ENCODE data around the gene TBC1D22B.

The TBC1D22B gene

DNA sequence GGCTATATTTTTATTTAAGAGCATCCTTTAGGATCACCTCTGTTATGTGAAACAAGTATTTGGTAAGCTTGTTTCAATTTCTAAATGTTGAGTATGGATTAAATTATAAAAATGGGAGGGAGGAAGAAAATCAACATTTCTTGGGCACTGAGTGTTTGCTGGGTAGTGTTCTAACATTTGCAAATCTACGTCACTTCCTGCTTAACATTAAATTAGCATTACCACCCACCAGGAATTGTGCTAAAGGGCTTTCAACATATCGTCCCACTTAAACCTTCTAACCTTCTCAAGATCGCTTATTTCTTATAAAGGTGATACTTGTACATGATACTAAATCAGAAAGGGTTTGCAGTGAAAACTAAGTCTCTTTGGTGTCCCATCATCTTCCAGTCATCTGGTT, 8.3 kb downstream of the TBC1D22B start:
- Histone ChIP-seq H3K4me3 (ENCODE audit: low read length) (no peak overlapping the region), H3K9me3 (ENCODE audit: control insufficient read depth, insufficient read depth, low read length) (no peaks in the 10 kb centered on the region), H3K27ac (ENCODE audit: low read length) (no peak overlapping the region), H3K36me3 (ENCODE audit: control insufficient read depth, insufficient read depth, low read length) (no peaks in the 10 kb centered on the region), H3K27me3 (ENCODE audit: control insufficient read depth, insufficient read depth, low read length) (no peaks in the 10 kb centered on the region), H3K4me1 (ENCODE audit: control insufficient read depth, insufficient read depth, low read length) (peaks cover 1% of the 10 kb centered on the region; the same call in 1 of the 2 replicates)
- WGBS (ENCODE audit: insufficient coverage, insufficient read length): no CpG with 5 or more reads among the region's 3 CpGs
- no peak for DNase-seq (ENCODE audit: low read depth, low spot score)

DNA sequence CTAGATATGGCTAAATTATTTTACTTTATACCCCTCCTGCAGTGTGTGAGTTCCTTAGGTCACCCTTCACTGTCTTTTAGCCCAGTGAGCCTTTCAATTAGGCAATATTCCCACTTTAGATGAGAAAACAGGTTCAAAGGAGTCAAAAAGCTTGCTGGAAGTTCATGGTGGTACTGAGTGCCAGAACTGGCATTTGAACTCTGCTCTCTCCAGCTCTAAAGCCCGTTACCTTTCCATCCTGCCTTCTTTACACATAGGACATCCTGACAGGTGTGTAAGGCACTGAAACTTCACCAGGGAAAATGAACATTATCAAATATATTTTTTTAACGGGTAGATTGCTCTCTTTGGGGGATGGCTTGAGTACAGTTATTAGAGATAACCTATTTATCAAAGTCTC, 11.5 kb downstream of the TBC1D22B start:
- Histone ChIP-seq H3K4me1 (ENCODE audit: control insufficient read depth, insufficient read depth, low read length) (peaks cover 1% of the 10 kb centered on the region; the same call in 1 of the 2 replicates), H3K27me3 (ENCODE audit: control insufficient read depth, insufficient read depth, low read length) (no peaks in the 10 kb centered on the region), H3K9me3 (ENCODE audit: control insufficient read depth, insufficient read depth, low read length) (no peaks in the 10 kb centered on the region), H3K4me3 (ENCODE audit: low read length) (no peak overlapping the region), H3K27ac (ENCODE audit: low read length) (no peak overlapping the region), H3K36me3 (ENCODE audit: control insufficient read depth, insufficient read depth, low read length) (no peaks in the 10 kb centered on the region)
- no peak for DNase-seq (ENCODE audit: low read depth, low spot score)
- no CpG with 5 or more reads among the region's 2 CpGs for WGBS (ENCODE audit: insufficient coverage, insufficient read length)

DNA sequence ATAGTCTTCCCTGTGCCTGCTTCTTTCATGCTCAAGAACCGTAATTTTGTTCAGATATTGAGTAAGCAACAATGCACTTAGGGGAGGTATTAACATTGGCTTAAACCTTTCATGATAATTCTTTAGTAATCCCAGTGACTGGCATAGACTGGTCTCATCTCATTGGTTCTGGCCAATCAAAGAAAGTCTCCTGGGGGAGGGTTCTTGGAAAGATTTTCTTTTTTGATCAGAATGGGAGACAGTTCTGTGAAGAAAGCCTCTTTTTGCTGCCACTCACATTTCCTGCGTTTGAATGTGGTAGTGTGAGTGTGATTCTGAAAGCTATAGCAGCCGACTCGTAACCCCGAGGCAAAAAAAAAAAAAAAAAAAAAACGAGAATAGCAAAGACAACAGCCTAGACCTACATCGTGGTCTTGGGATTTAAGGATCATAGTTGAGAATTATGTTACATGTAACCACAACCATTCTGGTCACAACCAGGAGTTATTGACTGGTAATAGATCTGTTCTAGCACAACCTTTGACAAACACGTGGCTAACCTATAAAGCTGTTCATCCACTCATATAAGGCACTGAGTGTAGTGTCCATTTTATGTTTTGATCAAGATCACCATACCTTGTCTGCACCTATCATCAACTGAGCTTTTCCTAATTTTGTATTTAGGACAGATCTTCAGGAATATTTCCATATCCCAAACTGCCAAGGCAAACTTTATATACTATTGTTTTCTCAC, 15.4 kb downstream of the TBC1D22B start:
- Histone ChIP-seq H3K4me1 (ENCODE audit: control insufficient read depth, insufficient read depth, low read length) (peaks cover 1% of the 10 kb centered on the region; the same call in 1 of the 2 replicates), H3K4me3 (ENCODE audit: low read length) (no peak overlapping the region), H3K27me3 (ENCODE audit: control insufficient read depth, insufficient read depth, low read length) (no peaks in the 10 kb centered on the region), H3K27ac (ENCODE audit: low read length) (no peak overlapping the region), H3K9me3 (ENCODE audit: control insufficient read depth, insufficient read depth, low read length) (no peaks in the 10 kb centered on the region), H3K36me3 (ENCODE audit: control insufficient read depth, insufficient read depth, low read length) (no peaks in the 10 kb centered on the region)
- no CpG with 5 or more reads among the region's 8 CpGs for WGBS (ENCODE audit: insufficient coverage, insufficient read length)
- DNase-seq (ENCODE audit: low read depth, low spot score): no peak

DNA sequence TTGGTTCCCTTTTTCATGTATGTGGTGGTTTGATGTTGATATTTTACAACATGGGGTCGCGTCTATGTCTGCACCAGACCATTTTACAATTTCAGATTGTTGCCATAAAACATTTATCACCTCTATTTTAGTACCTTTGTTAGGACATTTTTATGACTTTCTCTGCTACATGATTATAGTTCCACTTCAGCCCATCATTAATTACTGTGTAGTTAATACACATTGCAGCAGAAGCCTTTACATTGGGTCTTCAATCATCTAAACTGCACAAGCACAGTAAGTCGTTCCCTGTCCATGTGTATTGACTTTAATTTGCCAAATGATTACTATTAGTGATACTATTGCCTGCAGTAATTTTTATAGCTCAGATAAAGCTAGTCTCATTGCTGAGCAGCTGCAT, 16.1 kb downstream of the TBC1D22B start:
- no peak overlapping the region for H3K4me3 ChIP-seq (ENCODE audit: low read length)
- no peak for DNase-seq (ENCODE audit: low read depth, low spot score)
- WGBS (ENCODE audit: insufficient coverage, insufficient read length): no CpG with 5 or more reads among the region's 3 CpGs
- H3K4me1 ChIP-seq (ENCODE audit: control insufficient read depth, insufficient read depth, low read length): no peaks in the 10 kb centered on the region
- no peak overlapping the region for H3K27ac ChIP-seq (ENCODE audit: low read length)
- H3K36me3 ChIP-seq (ENCODE audit: control insufficient read depth, insufficient read depth, low read length): no peaks in the 10 kb centered on the region
- H3K9me3 ChIP-seq (ENCODE audit: control insufficient read depth, insufficient read depth, low read length): no peaks in the 10 kb centered on the region
- no peaks in the 10 kb centered on the region for H3K27me3 ChIP-seq (ENCODE audit: control insufficient read depth, insufficient read depth, low read length)

DNA sequence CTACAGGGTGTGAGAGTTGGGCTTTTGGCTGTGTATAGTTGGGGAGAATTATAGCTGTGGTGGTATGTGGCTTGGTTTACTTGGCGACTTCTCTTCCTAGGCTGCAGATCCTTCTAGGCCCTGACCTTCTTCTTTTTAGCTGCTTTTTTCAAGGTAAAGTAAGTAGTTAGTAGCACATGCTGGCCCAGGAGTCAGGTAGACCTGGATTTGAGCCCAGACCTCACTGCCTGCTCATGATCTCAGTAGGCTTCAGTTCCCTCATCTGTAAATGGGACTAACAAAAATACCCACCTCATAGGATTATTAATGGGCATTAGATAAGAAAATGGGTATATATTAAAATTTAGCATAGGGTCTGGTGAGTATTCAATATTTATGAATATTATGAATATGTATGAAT, 17.8 kb downstream of the TBC1D22B start:
- Histone ChIP-seq H3K4me3 (ENCODE audit: low read length) (no peak overlapping the region), H3K4me1 (ENCODE audit: control insufficient read depth, insufficient read depth, low read length) (no peaks in the 10 kb centered on the region), H3K36me3 (ENCODE audit: control insufficient read depth, insufficient read depth, low read length) (no peaks in the 10 kb centered on the region), H3K9me3 (ENCODE audit: control insufficient read depth, insufficient read depth, low read length) (no peaks in the 10 kb centered on the region), H3K27ac (ENCODE audit: low read length) (no peak overlapping the region), H3K27me3 (ENCODE audit: control insufficient read depth, insufficient read depth, low read length) (no peaks in the 10 kb centered on the region)
- WGBS (ENCODE audit: insufficient coverage, insufficient read length): no CpG with 5 or more reads among the region's 1 CpG
- DNase-seq (ENCODE audit: low read depth, low spot score): no peak

DNA sequence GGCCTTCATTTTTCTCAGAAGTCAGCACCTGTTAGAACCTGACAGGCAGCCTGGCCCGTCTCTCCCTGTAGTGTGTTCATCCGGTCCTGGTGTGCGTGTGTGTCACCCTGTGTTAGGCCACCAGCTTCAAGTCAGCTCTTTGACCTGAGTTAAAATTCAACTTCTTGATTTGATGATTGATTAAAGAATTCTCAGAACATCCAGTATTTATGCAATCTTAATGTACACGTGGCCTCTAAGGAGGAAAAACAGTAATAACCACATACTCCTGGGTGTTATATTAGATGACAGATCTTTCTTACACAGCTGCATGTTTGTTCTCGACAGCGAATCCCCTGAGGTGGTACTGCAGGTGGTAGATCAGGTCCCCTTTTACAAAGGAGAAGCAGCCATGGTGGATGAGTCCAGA, 19.4 kb downstream of the TBC1D22B start:
- H3K27me3 ChIP-seq (ENCODE audit: control insufficient read depth, insufficient read depth, low read length): no peaks in the 10 kb centered on the region
- DNase-seq (ENCODE audit: low read depth, low spot score): no peak
- 0 out of 2 replicates have a peak, but pooled peaks cover 2% of the 10 kb centered on the region for H3K36me3 ChIP-seq (ENCODE audit: control insufficient read depth, insufficient read depth, low read length)
- no peaks in the 10 kb centered on the region for H3K9me3 ChIP-seq (ENCODE audit: control insufficient read depth, insufficient read depth, low read length)
- WGBS (ENCODE audit: insufficient coverage, insufficient read length): no CpG with 5 or more reads among the region's 6 CpGs
- no peaks in the 10 kb centered on the region for H3K4me1 ChIP-seq (ENCODE audit: control insufficient read depth, insufficient read depth, low read length)
- H3K4me3 ChIP-seq (ENCODE audit: low read length): no peak overlapping the region
- H3K27ac ChIP-seq (ENCODE audit: low read length): no peak overlapping the region

DNA sequence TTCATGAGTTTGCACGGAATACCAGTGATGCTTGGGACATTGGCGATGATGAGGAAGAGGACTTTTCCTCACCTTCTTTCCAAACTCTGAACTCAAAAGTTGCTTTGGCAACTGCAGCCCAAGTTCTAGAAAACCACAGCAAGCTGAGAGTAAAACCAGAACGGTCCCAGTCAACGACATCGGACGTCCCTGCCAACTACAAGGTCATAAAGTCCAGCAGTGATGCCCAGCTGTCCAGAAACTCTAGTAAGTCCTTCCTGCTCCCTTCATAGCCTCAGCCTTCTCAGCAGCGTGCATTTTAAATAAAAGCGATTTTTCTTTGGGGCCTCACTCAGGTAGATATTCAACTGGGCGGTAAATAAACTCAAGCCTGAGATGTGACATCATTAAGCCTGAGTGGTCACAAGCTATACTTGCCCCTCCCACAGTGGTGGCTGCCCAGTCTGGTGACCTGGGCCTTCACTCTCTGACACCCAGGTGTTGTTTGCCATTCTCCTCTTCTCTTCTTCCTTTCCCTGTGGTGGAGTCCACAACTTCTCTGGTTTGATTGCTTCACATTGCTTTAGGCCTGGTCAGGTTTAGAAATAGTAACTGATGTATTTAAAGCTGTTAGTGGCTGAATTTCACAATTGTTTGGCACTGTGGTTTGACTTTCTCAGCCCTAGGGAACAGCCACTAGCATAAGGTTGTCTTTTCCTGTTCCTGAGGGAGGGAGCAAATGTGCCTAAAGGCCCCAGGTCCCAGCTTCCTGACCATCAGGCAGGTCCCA, 22.0 kb downstream of the TBC1D22B start:
- H3K27me3 ChIP-seq (ENCODE audit: control insufficient read depth, insufficient read depth, low read length): no peaks in the 10 kb centered on the region
- H3K4me1 ChIP-seq (ENCODE audit: control insufficient read depth, insufficient read depth, low read length): no peaks in the 10 kb centered on the region
- H3K9me3 ChIP-seq (ENCODE audit: control insufficient read depth, insufficient read depth, low read length): no peaks in the 10 kb centered on the region
- H3K4me3 ChIP-seq (ENCODE audit: low read length): no peak overlapping the region
- H3K36me3 ChIP-seq (ENCODE audit: control insufficient read depth, insufficient read depth, low read length): peaks cover 15% of the 10 kb centered on the region; the same call in 1 of the 2 replicates
- no peak overlapping the region for H3K27ac ChIP-seq (ENCODE audit: low read length)
- no peak for DNase-seq (ENCODE audit: low read depth, low spot score)
- WGBS (ENCODE audit: insufficient coverage, insufficient read length): no CpG with 5 or more reads among the region's 9 CpGs

DNA sequence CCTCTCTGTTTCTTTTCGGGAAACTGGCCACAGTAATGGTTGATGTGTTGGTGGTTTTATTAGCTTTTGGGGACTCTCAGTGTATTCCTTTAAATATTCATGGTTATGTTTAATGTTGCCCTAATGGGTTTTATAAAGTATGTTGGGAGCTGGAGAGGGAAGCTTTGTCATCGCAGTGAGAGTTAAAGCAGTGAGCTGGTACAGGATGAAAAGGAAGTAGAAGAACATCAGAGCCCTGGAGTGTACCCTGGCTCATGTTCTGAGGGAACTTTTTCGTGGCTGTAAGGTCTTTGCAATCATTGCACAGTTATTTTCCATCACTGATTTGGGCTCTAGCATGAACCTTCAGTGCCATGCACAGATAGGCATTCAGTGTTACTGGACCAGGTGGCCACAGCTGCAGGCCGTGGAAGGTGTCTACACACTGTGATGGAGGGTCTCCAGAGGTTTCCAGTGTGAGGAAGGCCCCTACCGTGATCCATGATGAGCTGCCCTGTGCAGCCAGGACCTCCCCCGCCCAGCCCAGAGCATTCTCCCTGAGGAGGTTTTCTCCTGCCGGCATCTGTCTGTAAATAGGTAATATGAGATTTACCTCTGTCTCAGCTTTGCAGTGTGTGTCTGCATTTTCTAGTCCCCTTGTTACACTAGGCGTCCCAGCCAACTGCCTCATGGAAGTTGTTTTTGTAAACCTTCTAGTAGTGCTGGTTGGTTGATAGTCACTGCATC, 22.8 kb downstream of the TBC1D22B start:
- WGBS (ENCODE audit: insufficient coverage, insufficient read length): no CpG with 5 or more reads among the region's 8 CpGs
- H3K4me1 ChIP-seq (ENCODE audit: control insufficient read depth, insufficient read depth, low read length): no peaks in the 10 kb centered on the region
- no peaks in the 10 kb centered on the region for H3K9me3 ChIP-seq (ENCODE audit: control insufficient read depth, insufficient read depth, low read length)
- H3K36me3 ChIP-seq (ENCODE audit: control insufficient read depth, insufficient read depth, low read length): peaks cover 15% of the 10 kb centered on the region; the same call in 1 of the 2 replicates
- DNase-seq (ENCODE audit: low read depth, low spot score): no peak
- H3K27me3 ChIP-seq (ENCODE audit: control insufficient read depth, insufficient read depth, low read length): no peaks in the 10 kb centered on the region
- H3K27ac ChIP-seq (ENCODE audit: low read length): no peak overlapping the region
- no peak overlapping the region for H3K4me3 ChIP-seq (ENCODE audit: low read length)

DNA sequence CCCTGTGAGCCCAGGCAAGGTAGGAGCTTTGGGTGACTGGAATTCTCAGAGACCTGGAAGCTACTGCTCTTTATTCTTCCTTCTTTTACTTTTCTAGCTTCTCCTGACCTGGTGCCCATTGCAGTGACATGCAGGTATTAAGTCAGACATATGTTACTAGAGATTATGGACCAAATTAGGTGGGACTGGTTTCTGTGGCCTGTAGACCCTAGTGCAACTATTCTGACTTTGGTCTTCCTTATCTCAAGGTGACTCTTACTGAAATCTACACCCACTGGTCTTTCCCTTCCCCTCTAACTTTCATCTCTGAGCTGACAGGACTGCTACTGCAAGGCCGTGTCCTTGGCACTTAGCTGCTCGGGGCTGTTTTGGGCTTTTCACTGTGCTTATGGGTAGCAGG, 24.8 kb downstream of the TBC1D22B start:
- no peaks in the 10 kb centered on the region for H3K9me3 ChIP-seq (ENCODE audit: control insufficient read depth, insufficient read depth, low read length)
- no peak for DNase-seq (ENCODE audit: low read depth, low spot score)
- no peaks in the 10 kb centered on the region for H3K4me1 ChIP-seq (ENCODE audit: control insufficient read depth, insufficient read depth, low read length)
- no peak overlapping the region for H3K27ac ChIP-seq (ENCODE audit: low read length)
- WGBS (ENCODE audit: insufficient coverage, insufficient read length): no CpG with 5 or more reads among the region's 2 CpGs
- H3K27me3 ChIP-seq (ENCODE audit: control insufficient read depth, insufficient read depth, low read length): no peaks in the 10 kb centered on the region
- peaks cover 15% of the 10 kb centered on the region; the same call in 1 of the 2 replicates for H3K36me3 ChIP-seq (ENCODE audit: control insufficient read depth, insufficient read depth, low read length)
- H3K4me3 ChIP-seq (ENCODE audit: low read length): no peak overlapping the region

DNA sequence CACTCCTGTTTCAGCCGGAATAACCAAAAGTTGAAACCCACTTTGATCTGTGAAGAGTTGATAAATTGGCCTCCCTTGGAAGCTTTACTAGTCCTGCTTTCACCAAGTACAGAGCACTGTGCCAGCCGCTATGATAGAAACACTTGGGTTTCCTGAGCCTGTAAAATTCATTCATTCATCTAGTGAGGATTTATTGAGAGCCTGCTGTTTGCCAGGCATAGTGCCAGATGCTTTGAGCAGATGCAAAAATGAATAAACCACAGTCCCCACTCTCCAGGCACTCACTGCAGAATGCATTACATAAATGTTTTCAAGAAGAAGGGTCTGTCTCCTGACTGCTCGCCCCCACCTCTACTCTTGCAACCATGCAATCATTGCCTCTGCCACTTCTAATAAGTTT, 25.7 kb downstream of the TBC1D22B start:
- WGBS (ENCODE audit: insufficient coverage, insufficient read length): no CpG with 5 or more reads among the region's 3 CpGs
- no peak for DNase-seq (ENCODE audit: low read depth, low spot score)
- H3K27me3 ChIP-seq (ENCODE audit: control insufficient read depth, insufficient read depth, low read length): no peaks in the 10 kb centered on the region
- no peak overlapping the region for H3K27ac ChIP-seq (ENCODE audit: low read length)
- H3K36me3 ChIP-seq (ENCODE audit: control insufficient read depth, insufficient read depth, low read length): peaks cover 15% of the 10 kb centered on the region; the same call in 1 of the 2 replicates
- H3K9me3 ChIP-seq (ENCODE audit: control insufficient read depth, insufficient read depth, low read length): no peaks in the 10 kb centered on the region
- no peaks in the 10 kb centered on the region for H3K4me1 ChIP-seq (ENCODE audit: control insufficient read depth, insufficient read depth, low read length)
- H3K4me3 ChIP-seq (ENCODE audit: low read length): no peak overlapping the region

Data from iPS DF 6.9 (cell line).